ENCODE data around the gene NPFF.
"Not testable (repeated sequence)": the region's sequence is repeated elsewhere in the genome, so short reads cannot be mapped to it uniquely, and the experiment has no call there.

The NPFF gene

DNA sequence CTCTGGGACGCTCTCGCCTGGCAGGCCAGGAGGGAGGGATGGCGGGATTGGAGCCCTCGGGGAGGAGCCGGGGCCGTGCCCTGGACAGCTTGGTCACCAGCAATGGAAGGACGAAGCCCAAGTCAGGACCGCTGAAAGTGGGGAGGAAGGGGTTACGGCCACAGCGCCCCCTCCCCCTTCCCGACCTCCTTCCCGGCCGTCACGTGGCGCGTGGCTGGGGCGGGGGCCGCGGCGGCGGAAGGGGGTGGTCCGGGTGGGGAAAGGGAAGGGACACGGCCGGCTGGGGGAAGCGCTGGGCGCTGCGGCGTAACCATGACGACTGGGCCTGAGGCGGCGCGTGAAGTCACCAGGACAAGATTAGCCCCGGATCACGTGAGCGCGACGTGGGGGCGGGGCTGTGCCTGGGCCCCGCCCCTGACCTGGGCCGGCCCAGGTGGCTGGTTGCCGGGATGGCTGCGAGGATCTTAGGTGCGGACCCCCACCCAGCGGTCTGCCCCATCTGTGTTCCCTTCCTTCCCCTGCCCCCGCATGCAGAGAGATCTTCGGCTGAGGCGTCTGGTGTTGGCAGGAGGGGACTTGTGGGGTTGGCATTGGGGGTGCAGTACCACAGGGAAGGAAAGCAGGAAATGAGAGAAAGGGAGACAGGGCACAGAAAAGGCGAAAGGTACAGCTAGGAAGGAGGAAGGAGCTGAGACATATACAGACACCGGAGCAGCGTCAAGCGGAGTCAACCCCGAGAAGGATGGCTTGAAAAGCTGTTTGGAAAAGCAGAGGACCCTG, 14.3 kb downstream of the NPFF start:
- H3K4me1 Mint-ChIP-seq (ENCODE audit: low read depth): peaks cover 32% of the 10 kb centered on the region
- no peaks in the 10 kb centered on the region for H3K36me3 Mint-ChIP-seq
- no peaks in the 10 kb centered on the region for H3K27me3 Mint-ChIP-seq
- H3K27ac Mint-ChIP-seq: peak overlapping the region; percentile 89
- H3K4me3 Mint-ChIP-seq: peak overlapping the region; percentile 91
- no peaks in the 10 kb centered on the region for H3K9me3 Mint-ChIP-seq (ENCODE audit: low read depth)

DNA sequence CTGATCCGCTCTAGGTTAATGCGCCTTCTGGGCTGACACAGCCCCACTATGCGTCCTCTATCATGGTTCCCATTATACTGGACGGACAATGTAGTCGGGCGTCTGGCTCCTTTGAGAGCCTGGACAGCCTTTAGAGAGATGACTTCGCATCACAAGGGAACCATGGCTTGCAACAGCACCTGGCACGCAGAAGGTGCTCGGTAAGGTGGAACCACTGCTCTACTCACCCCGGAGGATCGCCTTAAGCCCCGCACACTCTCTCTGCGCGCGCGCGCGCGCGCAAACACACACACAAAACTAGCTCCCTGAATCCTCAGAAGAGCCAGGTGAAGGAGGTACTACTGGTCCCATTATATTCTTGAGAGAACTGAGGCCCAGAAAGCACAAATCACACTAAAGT, 15.1 kb downstream of the NPFF start:
- Mint-ChIP-seq H3K27ac (peak overlapping the region; percentile 86), H3K4me1 (ENCODE audit: low read depth) (peaks cover 30% of the 10 kb centered on the region), H3K4me3 (peak overlapping the region; percentile 91), H3K9me3 (ENCODE audit: low read depth) (no peaks in the 10 kb centered on the region), H3K27me3 (no peaks in the 10 kb centered on the region), H3K36me3 (no peaks in the 10 kb centered on the region)

DNA sequence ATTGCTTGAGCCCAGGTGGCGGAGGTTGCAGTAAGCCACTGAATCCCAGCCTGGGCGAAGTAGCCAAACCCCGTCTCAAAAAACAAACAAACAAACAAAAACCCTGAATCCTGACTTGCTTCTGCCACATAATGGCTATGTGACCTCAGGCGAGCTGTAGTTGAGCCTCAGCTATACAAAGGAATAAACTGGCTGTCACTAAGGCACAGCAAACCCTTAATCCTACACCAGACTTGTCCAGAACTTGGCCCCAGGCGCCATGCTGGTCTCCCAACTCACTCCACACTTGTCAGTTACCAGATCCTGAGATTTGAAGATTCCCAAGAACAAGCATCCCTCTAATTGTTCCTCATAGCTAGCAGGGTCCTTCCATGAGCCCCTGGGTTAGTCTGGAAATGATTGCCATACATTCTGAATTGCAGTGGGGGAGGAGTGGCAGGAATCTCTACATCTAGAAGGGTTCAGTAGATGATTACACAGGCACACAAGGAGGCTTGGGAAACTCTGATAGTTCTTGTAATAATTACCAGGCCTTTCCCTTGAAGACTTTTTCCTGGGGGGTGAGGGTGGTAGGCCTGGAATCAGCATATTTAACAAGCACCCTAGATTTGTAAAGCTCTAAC, 17.9 kb downstream of the NPFF start:
- H3K9me3 Mint-ChIP-seq (ENCODE audit: low read depth): no peaks in the 10 kb centered on the region

DNA sequence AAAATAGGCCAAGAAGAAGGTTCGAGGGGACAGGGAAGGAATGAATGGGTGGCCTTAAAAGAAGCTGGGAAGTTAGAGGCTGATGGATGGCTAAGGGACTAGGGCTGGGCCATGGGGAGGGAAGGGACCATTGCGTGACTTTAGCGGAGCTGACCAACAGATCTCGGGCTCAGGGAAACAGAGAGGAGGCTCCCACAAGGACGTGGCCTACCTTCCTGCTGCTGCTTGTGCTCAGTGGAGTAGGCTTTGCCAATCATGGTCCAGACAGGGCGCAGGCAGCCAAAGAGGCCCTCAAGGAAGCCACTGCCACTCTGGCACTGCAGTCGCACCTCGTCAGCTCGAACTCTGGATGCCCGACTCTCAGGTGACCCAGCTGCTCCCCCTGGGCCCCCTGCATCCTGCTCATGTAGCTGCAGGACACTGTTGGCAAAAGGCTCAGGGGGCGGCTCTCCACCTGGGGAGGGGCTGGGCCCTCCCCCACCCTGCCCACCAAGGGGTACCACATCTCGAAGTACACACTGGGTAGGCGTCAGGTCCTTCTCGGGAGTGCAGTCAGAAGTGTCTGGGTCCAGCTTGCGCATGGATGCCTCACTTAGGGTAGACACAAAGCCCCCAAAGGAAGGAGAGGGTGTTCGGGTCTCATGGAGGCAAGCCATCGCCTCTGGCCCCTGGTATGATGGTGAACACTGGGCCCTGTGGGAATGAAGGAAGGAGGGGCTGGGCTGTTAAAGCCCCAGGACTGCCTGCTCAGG, 20.4 kb downstream of the NPFF start:
- Mint-ChIP-seq H3K4me3 (no peak overlapping the region), H3K36me3 (no peaks in the 10 kb centered on the region), H3K9me3 (ENCODE audit: low read depth) (no peaks in the 10 kb centered on the region), H3K27me3 (no peaks in the 10 kb centered on the region), H3K4me1 (ENCODE audit: low read depth) (peaks cover 7% of the 10 kb centered on the region), H3K27ac (peak overlapping the region; percentile 68)

More for the DNA sequence above, 17.9 kb downstream of the NPFF start:
- H3K27ac Mint-ChIP-seq: peak overlapping the region; percentile 50
- no peaks in the 10 kb centered on the region for H3K27me3 Mint-ChIP-seq
- H3K4me3 Mint-ChIP-seq: no peak overlapping the region
- H3K36me3 Mint-ChIP-seq: no peaks in the 10 kb centered on the region
- peaks cover 24% of the 10 kb centered on the region for H3K4me1 Mint-ChIP-seq (ENCODE audit: low read depth)

DNA sequence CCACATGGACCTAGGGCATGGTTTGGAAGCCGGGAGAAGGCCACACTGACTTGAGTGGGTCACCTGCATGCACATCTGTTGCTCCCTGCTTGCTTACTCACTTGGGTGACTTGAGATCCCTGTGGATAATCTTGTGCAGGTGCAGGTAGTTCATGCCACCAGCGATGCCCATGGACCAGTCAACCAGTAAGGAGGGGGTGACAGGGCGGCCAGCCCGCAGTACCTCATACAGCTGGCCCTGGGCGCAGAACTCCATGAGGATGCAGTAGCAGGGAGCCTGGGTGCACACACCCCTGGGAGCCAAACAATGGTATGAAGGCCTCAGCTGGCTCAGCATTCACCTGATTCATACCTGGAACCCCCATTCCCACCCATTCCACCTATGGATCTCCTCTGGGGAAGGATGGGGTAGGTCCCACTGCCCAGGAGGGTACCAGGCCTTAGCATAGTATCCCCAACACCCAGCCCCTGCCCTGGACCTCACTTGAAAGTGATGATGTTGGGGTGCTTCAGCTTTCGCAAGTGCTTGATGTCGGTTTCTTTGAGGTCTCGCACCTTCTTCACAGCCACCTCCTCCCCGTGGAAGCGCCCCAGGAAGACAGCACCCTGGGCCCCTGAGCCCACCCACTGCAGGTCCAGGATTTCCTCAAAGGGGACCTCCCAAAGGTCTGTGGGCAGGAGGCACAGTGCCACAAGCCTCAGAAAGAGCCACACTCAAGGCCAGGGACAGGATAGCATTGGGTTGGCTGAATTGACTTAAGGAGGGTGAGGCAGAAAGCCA, 21.1 kb downstream of the NPFF start:
- Mint-ChIP-seq H3K36me3 (peaks cover 2% of the 10 kb centered on the region), H3K4me3 (no peak overlapping the region), H3K9me3 (ENCODE audit: low read depth) (no peaks in the 10 kb centered on the region), H3K27ac (peak overlapping the region; percentile 68), H3K4me1 (ENCODE audit: low read depth) (peaks cover 6% of the 10 kb centered on the region), H3K27me3 (no peaks in the 10 kb centered on the region)

DNA sequence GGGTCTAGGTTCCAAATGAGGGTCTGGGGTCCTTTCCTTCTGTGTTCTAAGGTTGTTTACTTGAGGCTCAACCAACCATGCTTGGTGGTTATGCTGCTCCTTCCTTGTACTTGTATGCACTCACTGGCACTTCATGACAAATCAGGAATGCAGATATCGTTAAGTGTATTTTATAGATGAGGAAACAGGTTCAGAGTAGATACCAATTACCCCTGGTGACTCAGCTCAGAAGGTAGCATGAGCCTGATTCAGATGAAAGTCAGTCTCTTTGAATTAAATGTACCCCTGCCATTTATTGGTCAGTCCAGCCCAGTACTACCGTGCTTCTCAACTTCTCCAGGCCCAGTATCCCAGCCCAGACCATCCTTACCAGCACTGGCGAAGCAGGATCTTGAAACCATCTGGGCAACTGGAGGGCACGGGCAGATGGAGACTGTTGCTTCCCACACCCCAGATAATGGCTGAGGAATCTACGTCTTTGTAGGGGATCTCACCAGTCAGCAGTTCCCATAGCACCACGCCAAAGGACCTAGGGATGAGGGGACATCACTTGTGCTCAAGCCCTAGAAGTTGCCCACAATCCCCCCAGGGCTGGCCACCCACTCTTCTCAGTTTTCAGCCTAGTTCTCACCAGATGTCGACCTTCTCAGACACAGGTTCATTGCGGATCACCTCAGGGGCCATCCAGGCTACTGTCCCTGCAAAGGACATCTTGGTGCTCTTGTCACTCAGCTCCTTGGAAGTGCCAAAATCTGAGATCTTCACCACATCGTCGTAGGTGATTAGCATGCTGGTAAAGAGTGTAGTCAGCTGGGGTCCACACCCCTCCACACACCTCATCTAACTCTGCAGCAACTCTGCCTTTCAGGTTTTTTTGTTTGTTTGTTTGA, 22.4 kb downstream of the NPFF start:
- H3K27ac Mint-ChIP-seq: peak overlapping the region; percentile 55
- no peaks in the 10 kb centered on the region for H3K27me3 Mint-ChIP-seq
- H3K36me3 Mint-ChIP-seq: peaks cover 2% of the 10 kb centered on the region
- H3K9me3 Mint-ChIP-seq (ENCODE audit: low read depth): no peaks in the 10 kb centered on the region
- H3K4me3 Mint-ChIP-seq: no peak overlapping the region
- peaks cover 6% of the 10 kb centered on the region for H3K4me1 Mint-ChIP-seq (ENCODE audit: low read depth)

DNA sequence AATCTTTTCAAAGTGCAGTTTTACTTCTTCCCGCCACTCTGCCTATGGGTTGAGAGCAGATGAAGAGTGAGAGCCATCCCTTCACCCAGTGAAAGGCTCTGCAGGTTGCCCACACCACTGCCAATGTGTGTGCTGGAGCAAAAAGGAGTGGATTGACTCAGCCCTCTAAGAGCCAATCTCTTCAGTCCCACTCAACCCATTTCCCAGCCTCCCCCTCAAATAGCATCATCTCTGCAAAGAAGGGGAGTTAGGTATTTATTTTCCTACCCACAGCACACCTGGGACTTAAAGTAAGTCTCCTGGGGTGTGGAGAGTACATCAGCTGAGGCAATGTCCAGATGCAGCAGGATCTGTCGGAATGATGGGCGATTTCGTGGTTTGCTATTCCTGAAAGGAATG, 23.3 kb downstream of the NPFF start:
- no peak overlapping the region for H3K4me3 Mint-ChIP-seq
- peaks cover 4% of the 10 kb centered on the region for H3K4me1 Mint-ChIP-seq (ENCODE audit: low read depth)
- H3K9me3 Mint-ChIP-seq (ENCODE audit: low read depth): no peaks in the 10 kb centered on the region
- H3K27ac Mint-ChIP-seq: peak overlapping the region; percentile 13
- peaks cover 2% of the 10 kb centered on the region for H3K36me3 Mint-ChIP-seq
- H3K27me3 Mint-ChIP-seq: no peaks in the 10 kb centered on the region

DNA sequence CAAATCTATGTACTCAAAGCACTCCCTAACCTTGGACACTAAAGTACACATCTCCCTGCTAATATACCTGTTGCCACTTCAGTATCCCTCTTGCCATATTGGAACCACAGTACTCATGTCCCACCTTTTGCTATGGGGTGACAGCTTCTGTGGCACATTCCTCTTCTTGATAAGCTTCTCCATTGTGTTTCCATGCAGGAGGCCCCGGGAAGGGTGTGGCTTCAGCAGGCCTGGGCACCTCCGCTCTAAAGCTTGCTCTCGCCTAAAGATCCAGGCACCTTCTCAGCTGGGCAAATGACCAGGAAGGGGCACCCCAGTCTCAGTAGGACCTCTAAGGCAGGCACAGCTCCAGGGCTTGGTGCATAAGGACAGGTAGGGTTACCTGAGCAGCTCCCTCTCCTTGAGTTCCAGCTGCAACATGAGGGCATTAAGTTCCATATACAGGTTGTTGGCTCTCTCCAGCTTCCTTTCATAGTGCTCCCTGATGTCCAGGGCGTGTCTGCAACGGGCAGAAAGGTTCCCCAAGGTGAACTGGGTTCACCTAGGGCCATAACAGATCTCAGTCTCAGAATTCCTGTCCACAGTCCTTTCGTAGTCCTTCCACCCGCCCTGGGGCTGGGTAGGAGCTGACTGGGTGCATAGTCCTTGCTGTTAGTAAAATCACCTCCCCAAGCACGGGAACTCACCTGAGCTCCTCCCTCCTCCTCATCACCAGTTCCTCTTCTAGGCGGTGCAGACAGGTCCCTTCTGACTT, 23.9 kb downstream of the NPFF start:
- no peak overlapping the region for H3K4me3 Mint-ChIP-seq
- H3K4me1 Mint-ChIP-seq (ENCODE audit: low read depth): peaks cover 5% of the 10 kb centered on the region
- no peaks in the 10 kb centered on the region for H3K9me3 Mint-ChIP-seq (ENCODE audit: low read depth)
- peaks cover 2% of the 10 kb centered on the region for H3K36me3 Mint-ChIP-seq
- no peaks in the 10 kb centered on the region for H3K27me3 Mint-ChIP-seq
- H3K27ac Mint-ChIP-seq: peak overlapping the region; percentile 55

DNA sequence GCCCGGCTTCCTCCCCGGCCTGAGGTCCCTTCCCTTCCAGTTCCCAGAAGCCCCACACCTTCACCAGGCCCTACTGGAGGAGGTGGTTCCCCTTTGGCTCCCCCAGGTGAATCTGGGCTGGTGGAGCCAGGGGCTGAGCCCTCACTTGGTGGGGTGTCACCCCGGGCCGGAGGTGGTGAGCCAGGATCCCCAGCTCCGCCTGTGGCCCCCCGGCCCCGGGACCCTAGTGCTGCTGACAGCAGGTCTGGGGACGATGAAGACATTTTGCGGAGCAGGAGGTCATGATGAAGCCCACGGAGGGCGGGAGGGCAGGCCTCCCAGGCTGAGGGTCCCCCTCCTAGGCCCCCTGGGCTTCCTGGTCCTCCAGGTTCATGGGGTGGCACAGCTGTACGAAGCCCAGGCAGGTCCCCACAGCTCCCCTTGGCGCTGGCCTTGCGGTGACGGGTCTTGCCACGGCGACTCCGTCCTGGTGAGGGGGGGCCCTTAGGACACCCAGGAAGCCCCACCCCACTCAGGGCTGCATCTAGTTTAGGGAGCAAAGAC, 24.6 kb downstream of the NPFF start:
- Mint-ChIP-seq H3K9me3 (ENCODE audit: low read depth) (no peaks in the 10 kb centered on the region), H3K4me1 (ENCODE audit: low read depth) (peaks cover 5% of the 10 kb centered on the region), H3K27me3 (no peaks in the 10 kb centered on the region), H3K27ac (peak overlapping the region; percentile 55), H3K4me3 (no peak overlapping the region), H3K36me3 (peaks cover 2% of the 10 kb centered on the region)

DNA sequence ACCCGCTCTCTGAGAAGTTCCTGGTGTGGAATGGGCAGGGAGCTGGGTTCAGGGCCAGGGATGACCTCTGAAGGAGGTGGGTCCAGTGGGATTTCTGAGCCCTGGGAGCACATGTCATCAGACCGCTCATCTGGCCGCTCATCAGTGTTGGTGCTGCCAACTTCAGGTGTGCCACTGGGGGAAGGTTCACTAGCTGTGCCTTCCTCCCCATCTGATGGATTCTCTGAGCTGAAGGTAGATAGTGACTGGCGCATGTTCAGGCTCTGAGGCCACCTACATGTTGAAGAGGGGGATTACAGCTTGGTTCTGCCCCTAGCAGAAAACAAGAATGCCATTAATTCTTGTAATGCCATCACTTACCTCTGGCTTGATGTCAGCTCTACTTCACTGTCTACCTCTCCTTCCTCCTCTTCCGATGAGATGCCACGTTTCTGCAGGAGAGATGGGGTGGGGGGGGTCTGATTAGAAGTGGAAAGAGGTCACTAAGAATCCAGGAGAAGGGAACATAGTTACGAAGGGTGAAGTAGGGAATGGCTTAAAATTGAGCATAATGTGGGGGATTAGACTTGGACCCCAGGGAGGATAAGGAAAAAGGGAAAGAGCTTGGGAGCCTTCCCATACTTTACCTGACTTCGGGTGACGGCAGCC, 25.2 kb downstream of the NPFF start:
- Mint-ChIP-seq H3K27ac (peak overlapping the region; percentile 73), H3K4me1 (ENCODE audit: low read depth) (peaks cover 8% of the 10 kb centered on the region), H3K36me3 (peaks cover 2% of the 10 kb centered on the region), H3K27me3 (no peaks in the 10 kb centered on the region), H3K4me3 (no peak overlapping the region), H3K9me3 (ENCODE audit: low read depth) (no peaks in the 10 kb centered on the region)

DNA sequence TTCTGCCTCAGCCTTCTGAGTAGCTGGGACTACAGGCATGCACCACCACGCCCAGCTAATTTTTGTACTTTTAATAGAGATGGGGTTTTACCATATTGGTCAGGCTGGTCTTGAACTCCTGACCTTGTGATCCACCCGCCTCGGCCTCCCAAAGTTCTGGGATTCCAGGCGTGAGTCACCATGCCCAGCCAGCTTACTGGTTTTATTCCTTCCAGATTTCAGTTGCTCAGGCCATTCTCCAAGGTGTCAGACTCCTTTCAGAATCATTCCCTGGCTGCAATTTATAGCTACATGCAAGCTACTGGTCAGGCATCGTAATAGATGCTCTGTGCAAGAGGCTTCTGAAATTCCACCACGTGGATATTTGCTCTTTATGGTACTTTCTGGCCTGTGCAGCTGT, 25.8 kb downstream of the NPFF start:
- peaks cover 15% of the 10 kb centered on the region for H3K4me1 Mint-ChIP-seq (ENCODE audit: low read depth)
- not testable (repeated sequence) for H3K36me3 Mint-ChIP-seq; H3K9me3 Mint-ChIP-seq (ENCODE audit: low read depth); H3K4me3 Mint-ChIP-seq; H3K27me3 Mint-ChIP-seq
- peak overlapping the region; percentile 34 for H3K27ac Mint-ChIP-seq

DNA sequence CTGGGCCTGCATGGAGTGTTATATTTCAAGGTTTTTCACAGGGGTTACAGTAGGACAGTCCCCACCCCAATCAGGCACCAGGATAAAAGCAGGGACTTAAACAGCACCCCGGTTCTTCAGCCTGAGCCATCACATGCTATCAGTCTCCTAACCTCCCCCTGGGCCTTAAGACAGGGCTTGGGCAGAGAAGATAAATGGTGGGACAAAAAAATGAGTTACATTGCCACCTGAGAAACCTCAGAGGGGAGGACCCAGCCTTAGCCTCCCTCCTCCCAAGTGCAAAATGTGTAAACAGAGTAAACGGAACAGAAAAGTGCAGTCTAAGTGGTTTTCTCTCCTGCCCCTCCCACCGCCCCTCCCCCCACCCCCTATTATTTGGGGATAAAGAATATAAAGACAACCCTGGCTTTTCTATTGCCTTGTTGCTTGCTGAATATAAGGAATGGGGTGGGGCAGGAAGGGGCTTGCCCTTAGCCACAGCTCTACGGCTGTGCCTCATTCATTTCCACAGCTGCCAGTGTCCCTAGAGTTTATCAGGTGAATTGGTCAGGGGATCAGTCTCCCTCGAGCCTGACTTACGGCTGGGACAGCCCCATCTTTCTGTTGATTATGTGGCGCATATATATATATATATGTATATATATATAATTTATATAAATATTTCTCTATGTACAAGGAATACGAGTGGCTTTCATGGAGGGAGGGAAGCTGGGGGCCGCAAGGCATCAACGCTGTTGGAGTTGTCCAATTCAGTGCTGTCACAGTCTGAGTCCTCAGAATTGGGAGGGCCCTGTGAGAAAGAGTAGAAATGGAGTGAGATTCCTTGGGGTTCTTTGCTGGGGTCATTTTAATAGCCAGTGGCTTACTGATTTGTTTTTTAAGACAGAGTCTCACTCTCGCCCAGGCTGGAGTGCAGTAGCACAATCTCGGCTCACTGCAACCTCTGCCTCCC, 26.5 kb downstream of the NPFF start:
- H3K9me3 Mint-ChIP-seq (ENCODE audit: low read depth): no peaks in the 10 kb centered on the region
- peaks cover 18% of the 10 kb centered on the region for H3K4me1 Mint-ChIP-seq (ENCODE audit: low read depth)
- H3K27ac Mint-ChIP-seq: peak overlapping the region; percentile 34
- no peak overlapping the region for H3K4me3 Mint-ChIP-seq
- no peaks in the 10 kb centered on the region for H3K27me3 Mint-ChIP-seq
- H3K36me3 Mint-ChIP-seq: peaks cover 2% of the 10 kb centered on the region

Data from activated naive CD8-positive, alpha-beta T cell (primary cell).